Upper lobe of left lung (tissue), 4 donors: ENCODE data around the gene COPS7A.

Experiments
- CTCF ChIP-seq, 6 experiments: fragments of 450-650 bp in 4 of 6; fragments of 200-600 bp in 2 of 6; sonication (generic) in 2 of 6; IDR thresholded peaks; one replicate each; pipeline ENCODE4 v1.5.1; 2016 to 2019; ENCODE audit warnings: antibody characterized with exemption in 6 of 6
- EP300 ChIP-seq, 4 donors: sonication (generic); formaldehyde crosslinking; IDR thresholded peaks; one replicate each; pipeline ENCODE4 v1.5.1; 2017; ENCODE audit warnings: antibody characterized with exemption in 4 of 4, control low read depth in 2 of 4

- no peak for TF ChIP-seq EP300 (IDR thresholded peaks at IDR 0.05)
- no peak for TF ChIP-seq CTCF (IDR thresholded peaks at IDR 0.05)
Observed at GRCh38 chr12:6777386-6777785, 53.5 kb downstream of the COPS7A start.
